GM21528 (cell line): ENCODE results near the gene NEDD9.

Source experiments
- ATAC-seq: cut with Tn5 transposase; IDR thresholded peaks from one replicate; pipeline ENCODE4 v1.9.1; 2021; ENCODE audit warnings: mild to moderate bottlenecking, moderate library complexity; ENCODE audit not compliant: unreplicated experiment, low FRiP score

The NEDD9 gene, protein sequence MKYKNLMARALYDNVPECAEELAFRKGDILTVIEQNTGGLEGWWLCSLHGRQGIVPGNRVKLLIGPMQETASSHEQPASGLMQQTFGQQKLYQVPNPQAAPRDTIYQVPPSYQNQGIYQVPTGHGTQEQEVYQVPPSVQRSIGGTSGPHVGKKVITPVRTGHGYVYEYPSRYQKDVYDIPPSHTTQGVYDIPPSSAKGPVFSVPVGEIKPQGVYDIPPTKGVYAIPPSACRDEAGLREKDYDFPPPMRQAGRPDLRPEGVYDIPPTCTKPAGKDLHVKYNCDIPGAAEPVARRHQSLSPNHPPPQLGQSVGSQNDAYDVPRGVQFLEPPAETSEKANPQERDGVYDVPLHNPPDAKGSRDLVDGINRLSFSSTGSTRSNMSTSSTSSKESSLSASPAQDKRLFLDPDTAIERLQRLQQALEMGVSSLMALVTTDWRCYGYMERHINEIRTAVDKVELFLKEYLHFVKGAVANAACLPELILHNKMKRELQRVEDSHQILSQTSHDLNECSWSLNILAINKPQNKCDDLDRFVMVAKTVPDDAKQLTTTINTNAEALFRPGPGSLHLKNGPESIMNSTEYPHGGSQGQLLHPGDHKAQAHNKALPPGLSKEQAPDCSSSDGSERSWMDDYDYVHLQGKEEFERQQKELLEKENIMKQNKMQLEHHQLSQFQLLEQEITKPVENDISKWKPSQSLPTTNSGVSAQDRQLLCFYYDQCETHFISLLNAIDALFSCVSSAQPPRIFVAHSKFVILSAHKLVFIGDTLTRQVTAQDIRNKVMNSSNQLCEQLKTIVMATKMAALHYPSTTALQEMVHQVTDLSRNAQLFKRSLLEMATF

DNA sequence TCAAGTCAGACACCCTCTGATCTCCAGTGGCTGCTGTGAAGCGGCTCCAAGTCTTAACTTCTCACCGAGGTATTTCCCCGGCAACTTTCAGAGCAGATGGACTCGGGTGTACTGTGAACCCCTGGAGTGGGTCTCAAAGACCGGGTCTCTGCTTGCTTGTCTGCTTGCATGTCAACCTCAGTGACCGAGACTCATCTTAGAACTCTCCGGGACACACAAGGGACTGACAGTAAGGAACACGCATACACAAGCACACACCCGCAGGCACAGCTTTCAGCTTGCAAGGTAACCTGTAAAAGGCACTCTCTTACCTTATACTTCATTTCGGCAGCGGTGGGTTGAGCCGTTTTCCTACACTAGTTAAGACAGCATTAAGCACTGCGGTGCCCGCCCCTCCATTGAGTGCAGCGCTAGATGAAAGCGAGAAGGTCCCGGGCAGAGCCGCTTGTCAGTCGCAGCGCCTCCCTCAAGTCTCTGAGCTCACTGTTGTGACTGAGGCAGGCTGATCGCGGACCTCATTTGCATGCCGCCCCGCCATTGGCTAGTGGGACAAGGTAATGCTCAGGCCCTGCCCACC, at the start of gene NEDD9:
TSS of gene NEDD9 (minus strand) at position 476 of the 577 bp plus-strand sequence. CDS start at position 323, 153 bp downstream.
- peak; percentile 100 for ATAC-seq

- no peak for ATAC-seq
These were observed 49.8 kb upstream of the NEDD9 start for GRCh38 chr6:11282245-11282644.

DNA sequence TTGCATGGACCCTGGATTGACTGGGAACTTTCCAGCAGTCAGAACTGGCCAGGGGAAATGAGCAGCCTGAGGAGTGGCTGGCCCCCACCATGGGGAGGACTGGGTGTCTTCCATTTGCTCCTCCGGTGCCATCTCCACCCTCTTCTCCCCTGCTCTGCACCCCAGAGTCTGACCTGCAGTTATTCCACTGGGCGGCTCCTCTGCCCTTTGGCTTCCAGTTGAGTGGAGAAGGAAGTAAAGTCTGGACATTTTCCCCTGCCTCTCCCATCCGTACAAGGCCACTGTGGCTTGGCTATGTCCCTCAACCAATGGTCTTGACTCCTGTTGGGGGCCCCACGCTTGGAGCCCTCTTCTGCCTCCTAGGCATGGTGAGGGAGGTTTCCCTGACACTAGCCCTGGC, 47.9 kb upstream of the NEDD9 start:
- no peak for ATAC-seq

GRCh38 chr6:11279284-11279689, 46.8 kb upstream of the NEDD9 start:
- ATAC-seq = no peak

- ATAC-seq = no peak
These were observed 45.7 kb upstream of the NEDD9 start for GRCh38 chr6:11278207-11278559.

GRCh38 chr6:11277275-11278206, 45.1 kb upstream of the NEDD9 start:
- peak; percentile 40 for ATAC-seq

- ATAC-seq = no peak
These were observed 44.4 kb upstream of the NEDD9 start for GRCh38 chr6:11276911-11277274.

DNA sequence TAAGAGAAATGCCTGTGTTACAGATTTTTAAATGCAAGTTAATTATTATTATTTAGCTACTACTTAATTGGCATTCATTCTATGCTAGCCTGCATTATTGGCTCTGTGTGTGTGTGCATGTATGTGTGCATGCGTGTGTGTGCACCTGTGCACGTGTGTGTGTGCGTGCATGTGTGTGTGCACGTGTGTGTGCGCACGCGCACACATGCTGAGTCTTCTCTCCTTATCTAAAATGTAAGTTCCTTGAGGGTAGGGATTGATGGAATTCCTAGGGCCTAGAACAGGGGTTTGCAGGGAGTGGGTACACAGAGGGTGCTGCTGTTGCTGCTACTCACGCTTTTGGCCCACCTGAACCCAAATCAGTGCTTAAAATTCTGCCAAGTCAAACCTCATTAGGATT, 43.8 kb upstream of the NEDD9 start:
- no peak for ATAC-seq

- ATAC-seq = peak; percentile 73
These were observed 43.1 kb upstream of the NEDD9 start for GRCh38 chr6:11275598-11275997.

GRCh38 chr6:11273406-11274065, 41.1 kb upstream of the NEDD9 start:
- no peak for ATAC-seq

DNA sequence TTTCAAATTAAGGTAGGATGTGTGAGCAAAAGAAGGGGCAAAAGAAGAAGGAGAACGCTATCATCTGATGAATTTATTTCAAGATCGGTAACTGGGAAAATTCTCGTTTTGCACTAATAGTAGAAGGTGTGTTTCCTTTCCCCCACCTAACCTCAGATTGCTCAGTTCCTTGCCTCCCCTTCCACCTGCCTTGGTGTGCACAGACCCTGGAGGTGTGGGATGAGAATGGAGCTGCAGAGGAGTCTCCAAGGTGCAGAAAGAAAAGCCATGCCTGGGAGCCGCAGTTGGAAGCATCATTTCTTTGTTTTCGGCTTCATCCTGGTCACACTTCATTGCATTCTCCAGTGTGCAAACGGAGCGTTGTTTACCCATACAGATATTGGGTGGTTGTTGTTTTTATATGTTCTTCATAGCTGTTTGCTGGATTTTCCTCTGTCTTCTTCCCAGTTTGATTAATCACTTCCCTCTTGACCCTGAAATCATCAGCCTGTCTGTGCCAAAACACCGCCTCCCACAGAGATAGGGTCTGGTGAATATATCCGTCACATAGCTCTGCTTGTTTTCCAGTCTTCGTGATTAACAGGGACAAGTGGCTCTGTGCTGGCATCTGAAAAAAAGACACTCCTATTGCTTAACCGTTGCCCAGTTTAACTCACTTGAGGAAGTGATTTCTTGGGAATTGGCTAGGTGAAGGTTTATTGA, 40.2 kb upstream of the NEDD9 start:
- ATAC-seq = no peak

GRCh38 chr6:11271228-11272020, 39.0 kb upstream of the NEDD9 start:
- ATAC-seq = no peak

GRCh38 chr6:11270030-11271027, 37.9 kb upstream of the NEDD9 start:
- ATAC-seq = no peak

DNA sequence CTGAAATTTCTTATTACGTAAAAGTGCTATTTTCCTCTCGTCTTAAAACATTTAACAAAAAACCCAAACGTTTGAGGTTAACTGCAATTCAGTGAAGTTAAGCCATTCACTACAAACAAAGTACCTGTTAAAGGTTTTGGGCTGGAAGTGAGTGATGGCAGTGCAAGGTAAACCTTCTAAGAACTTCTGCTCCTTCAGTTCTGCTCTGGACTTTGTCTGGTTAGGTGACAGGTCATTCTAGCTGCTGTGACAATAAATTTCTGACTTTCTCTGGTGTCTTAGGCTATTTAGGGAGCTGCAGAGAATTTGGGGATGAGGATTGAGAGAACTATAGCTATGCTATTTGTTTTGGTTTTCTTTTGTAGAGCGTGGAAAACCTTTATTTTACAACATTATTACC, 36.5 kb upstream of the NEDD9 start:
- no peak for ATAC-seq

DNA sequence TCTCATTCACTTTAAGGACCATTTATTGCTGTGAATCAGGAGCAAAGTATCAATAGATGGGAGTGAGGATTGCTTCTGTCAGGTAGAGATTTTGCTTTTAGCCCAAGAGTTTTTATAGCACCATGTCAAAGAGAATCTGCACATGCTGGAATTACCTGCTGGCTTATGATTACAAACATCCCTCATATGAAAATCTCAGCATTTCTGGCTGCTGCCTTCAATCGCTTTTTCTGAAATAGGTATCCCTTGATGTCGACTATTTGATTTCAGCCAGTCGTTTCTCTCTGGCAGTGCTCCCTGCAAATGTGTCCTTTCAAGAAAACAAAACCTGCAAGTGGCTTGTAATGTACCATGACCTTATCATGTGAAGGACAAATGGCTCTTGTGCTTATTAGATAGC, 34.5 kb upstream of the NEDD9 start:
- ATAC-seq = no peak

DNA sequence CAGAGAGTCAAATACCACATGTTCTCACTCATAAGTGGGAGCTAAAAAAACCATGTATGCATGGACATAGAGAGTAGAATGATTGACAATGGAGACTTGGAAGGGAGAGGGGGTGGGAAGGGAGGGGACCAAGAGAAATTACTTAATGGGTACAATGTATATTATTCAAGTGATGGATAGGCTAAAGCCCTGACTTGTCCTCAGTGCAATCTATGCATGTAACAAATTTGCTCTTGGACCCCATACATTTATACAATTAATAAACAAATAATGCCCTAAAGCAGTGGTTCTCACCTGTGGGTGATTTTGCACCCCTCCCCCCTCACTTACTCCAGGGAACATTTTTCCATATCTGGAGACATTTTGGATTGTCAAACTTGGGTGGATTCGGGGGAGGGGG, 33.5 kb upstream of the NEDD9 start:
- no peak for ATAC-seq

DNA sequence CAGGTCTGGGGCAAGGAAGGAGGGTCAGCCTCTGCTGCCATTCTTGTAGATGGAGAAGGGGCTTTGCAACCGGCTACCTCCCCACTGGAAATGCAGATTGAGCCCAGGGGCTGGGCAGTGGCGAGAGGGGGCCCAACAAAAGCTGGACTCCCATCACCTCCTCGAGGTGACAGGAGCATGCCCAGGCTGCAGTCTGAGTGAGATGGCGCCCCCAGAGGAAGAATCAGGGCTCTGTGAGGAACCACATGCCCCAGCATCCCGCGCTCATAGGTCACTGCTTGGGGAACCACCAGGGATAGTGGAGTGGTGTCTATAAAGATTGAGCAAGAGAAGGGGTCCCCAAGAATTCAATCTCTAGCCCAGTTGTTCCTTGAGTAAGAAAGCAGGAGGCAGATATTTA, 31.6 kb upstream of the NEDD9 start:
- no peak for ATAC-seq
